ENCODE measurements around the gene BZW1.

BZW1 gene

GRCh38 chr2:200869014-200869413 lies 57.3 kb downstream of the BZW1 start:
- H3K4me3 ChIP-seq (ENCODE audit: low read depth in 1 of 2, low read length in 2 of 2), result no peak overlapping the region
- H3K27me3 ChIP-seq (ENCODE audit: control insufficient read depth in 1 of 2, insufficient read depth in 2 of 2, low read length in 2 of 2), result no peaks in the 10 kb centered on the region
- H3K9me3 ChIP-seq (ENCODE audit: control insufficient read depth in 1 of 2, low read length in 2 of 2), result no peaks in the 10 kb centered on the region
- H3K4me1 ChIP-seq (ENCODE audit: control insufficient read depth in 1 of 2, insufficient read depth in 2 of 2, low read length in 2 of 2), result peaks cover 3% of the 10 kb centered on the region in 2 donors
- H3K27ac ChIP-seq (ENCODE audit: low read depth, low read length), result no peak overlapping the region
- peaks cover 0 to 13% of the 10 kb centered on the region in 2 donors for H3K36me3 ChIP-seq (ENCODE audit: control insufficient read depth in 1 of 2, insufficient read depth in 2 of 2, low read length in 2 of 2)
- H3K9ac ChIP-seq (ENCODE audit: low read depth in 1 of 2, low read length in 2 of 2), result no peak overlapping the region

GRCh38 chr2:200871151-200871550 lies 59.4 kb downstream of the BZW1 start:
- H3K27ac ChIP-seq (ENCODE audit: low read depth, low read length), result no peak overlapping the region
- H3K9me3 ChIP-seq (ENCODE audit: control insufficient read depth in 1 of 2, low read length in 2 of 2), result no peaks in the 10 kb centered on the region
- H3K27me3 ChIP-seq (ENCODE audit: control insufficient read depth in 1 of 2, insufficient read depth in 2 of 2, low read length in 2 of 2), result no peaks in the 10 kb centered on the region
- H3K9ac ChIP-seq (ENCODE audit: low read depth in 1 of 2, low read length in 2 of 2), result no peak overlapping the region
- H3K4me3 ChIP-seq (ENCODE audit: low read depth in 1 of 2, low read length in 2 of 2), result no peak overlapping the region
- H3K36me3 ChIP-seq (ENCODE audit: control insufficient read depth in 1 of 2, insufficient read depth in 2 of 2, low read length in 2 of 2), result peaks cover 0 to 15% of the 10 kb centered on the region in 2 donors
- H3K4me1 ChIP-seq (ENCODE audit: control insufficient read depth in 1 of 2, insufficient read depth in 2 of 2, low read length in 2 of 2), result no peaks in the 10 kb centered on the region

- peaks cover 9 to 23% of the 10 kb centered on the region in 2 donors for H3K36me3 ChIP-seq (ENCODE audit: control insufficient read depth in 1 of 2, insufficient read depth in 2 of 2, low read length in 2 of 2)
- H3K27ac ChIP-seq (ENCODE audit: low read depth, low read length), result no peak overlapping the region
Observed at GRCh38 chr2:200873560-200873959, 61.9 kb downstream of the BZW1 start.

More at GRCh38 chr2:200873560-200873959, 61.9 kb downstream of the BZW1 start:
- Histone ChIP-seq H3K9me3 (ENCODE audit: control insufficient read depth in 1 of 2, low read length in 2 of 2) (no peaks in the 10 kb centered on the region), H3K4me3 (ENCODE audit: low read depth in 1 of 2, low read length in 2 of 2) (no peak overlapping the region), H3K27me3 (ENCODE audit: control insufficient read depth in 1 of 2, insufficient read depth in 2 of 2, low read length in 2 of 2) (no peaks in the 10 kb centered on the region), H3K9ac (ENCODE audit: low read depth in 1 of 2, low read length in 2 of 2) (no peak overlapping the region), H3K4me1 (ENCODE audit: control insufficient read depth in 1 of 2, insufficient read depth in 2 of 2, low read length in 2 of 2) (no peaks in the 10 kb centered on the region)

All from duodenal mucosa (tissue), 2 donors.